BLaER1 treated with 17β-estradiol and CSF1 and Interleukin-3, amounts not matched to agents 10 nM and 100 nM (cell line): ENCODE measurements around the gene SEMA4D.

Experiments
- H3K27ac ChIP-seq, 11 experiments: shearing (Covaris generic); formaldehyde crosslinking; 2 replicates each; pipeline ENCODE4 v1.8.1; 2022
- H3K27me3 ChIP-seq, 11 experiments: shearing (Covaris generic); formaldehyde crosslinking; 2 replicates each; pipeline ENCODE4 v1.8.1; 2022
- H3K36me3 ChIP-seq, 11 experiments: shearing (Covaris generic); formaldehyde crosslinking; 2 replicates each; pipeline ENCODE4 v1.8.1; 2022
- H3K4me1 ChIP-seq, 10 experiments: shearing (Covaris generic); formaldehyde crosslinking; 2 replicates each; pipeline ENCODE4 v1.8.1; 2022
- H3K4me2 ChIP-seq, 11 experiments: shearing (Covaris generic); formaldehyde crosslinking; 2 replicates each; pipeline ENCODE4 v1.8.1; 2022
- H3K4me3 ChIP-seq, 10 experiments: shearing (Covaris generic); formaldehyde crosslinking; 2 replicates each; pipeline ENCODE4 v1.8.1; 2022
- H3K9ac ChIP-seq, 11 experiments: shearing (Covaris generic); formaldehyde crosslinking; 2 replicates each; pipeline ENCODE4 v1.8.1; 2022
- H3K9me3 ChIP-seq, 11 experiments: shearing (Covaris generic); formaldehyde crosslinking; replicated peaks in 1 of 11; 2 replicates each; pipeline ENCODE4 v1.8.1; 2022
- H4K20me1 ChIP-seq, 11 experiments: shearing (Covaris generic); formaldehyde crosslinking; 2 replicates each; pipeline ENCODE4 v1.8.1; 2022
- Cebpa-rat ChIP-seq, 11 experiments: shearing (Covaris generic); IDR thresholded peaks; 2 replicates each; pipeline ENCODE4 v1.8.1; 2022

SEMA4D gene

DNA sequence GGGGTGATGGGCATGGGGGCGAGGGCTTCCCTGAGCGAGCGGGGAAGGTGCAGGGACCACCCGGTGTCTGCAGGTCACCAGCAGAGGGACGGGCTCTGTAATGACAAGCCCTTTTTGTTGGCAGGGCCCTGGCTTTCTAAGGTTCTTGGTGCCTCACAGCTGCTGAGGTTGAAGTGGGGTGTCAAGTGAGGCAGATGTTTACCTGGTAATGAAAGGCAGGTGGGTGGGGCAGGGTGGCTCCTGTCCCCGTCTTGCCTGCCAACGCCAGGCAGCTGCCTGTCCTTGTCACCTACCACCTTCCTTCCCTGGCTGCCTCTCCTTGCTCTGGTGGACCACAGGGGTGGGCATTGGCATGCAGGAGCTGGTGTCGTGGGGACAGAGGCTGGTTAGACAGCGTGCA, 41.0 kb upstream of the SEMA4D start:
- Histone ChIP-seq H3K4me1 (peaks cover 33 to 51% (median 46%) of the 10 kb centered on the region in 10 experiments), H3K4me3 (no peak overlapping the region), H3K36me3 (no peaks in the 10 kb centered on the region), H3K27ac (no peak overlapping the region), H3K9me3 (no peaks in the 10 kb centered on the region), H4K20me1 (no peaks in the 10 kb centered on the region), H3K9ac (no peak overlapping the region), H3K27me3 (peaks cover 0 to 14% (median 0%) of the 10 kb centered on the region in 11 experiments; a peak in 2 of 22 replicates), H3K4me2 (no peak overlapping the region)
- TF ChIP-seq Cebpa-rat (IDR thresholded peaks at IDR 0.05): no peak

DNA sequence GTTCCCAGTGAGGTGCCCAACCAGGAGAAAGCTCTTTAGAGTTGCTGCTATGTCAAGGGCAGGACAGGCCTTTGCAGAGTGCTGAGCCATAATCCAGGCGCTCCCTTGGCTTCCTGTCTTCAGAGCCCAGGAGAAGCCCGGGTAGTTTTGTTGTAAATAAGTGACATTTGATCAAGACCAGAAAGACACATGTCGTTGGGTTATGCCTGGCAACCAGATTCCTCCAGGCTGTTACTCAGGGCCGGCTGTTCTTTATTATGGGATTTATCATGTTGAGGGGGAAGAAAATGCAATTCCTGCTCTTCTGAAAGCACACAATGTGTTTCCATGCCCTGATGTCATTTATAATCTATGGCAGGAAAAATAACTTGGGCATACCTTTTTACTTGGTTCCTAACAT, 39.3 kb upstream of the SEMA4D start:
- 0 out of 22 replicates have a peak overlapping the region, but pooled peaks of 1 of the 11 experiments have one; percentile 23 for H3K9ac ChIP-seq
- H3K27me3 ChIP-seq: peaks cover 0 to 3% (median 0%) of the 10 kb centered on the region in 11 experiments; a peak in 1 of 22 replicates
- H3K4me2 ChIP-seq: peak overlapping the region; percentile 16 to 72 (median 66)
- no peaks in the 10 kb centered on the region for H4K20me1 ChIP-seq
- TF ChIP-seq Cebpa-rat (IDR thresholded peaks at IDR 0.05): no peak
- H3K4me1 ChIP-seq: peaks cover 21 to 34% (median 30%) of the 10 kb centered on the region in 10 experiments
- H3K9me3 ChIP-seq: no peaks in the 10 kb centered on the region
- no peaks in the 10 kb centered on the region for H3K36me3 ChIP-seq
- peak overlapping the region in 8 of 11 experiments; percentile 20 to 64 (median 47); a peak in 12 of 22 replicates for H3K27ac ChIP-seq
- H3K4me3 ChIP-seq: no peak overlapping the region

DNA sequence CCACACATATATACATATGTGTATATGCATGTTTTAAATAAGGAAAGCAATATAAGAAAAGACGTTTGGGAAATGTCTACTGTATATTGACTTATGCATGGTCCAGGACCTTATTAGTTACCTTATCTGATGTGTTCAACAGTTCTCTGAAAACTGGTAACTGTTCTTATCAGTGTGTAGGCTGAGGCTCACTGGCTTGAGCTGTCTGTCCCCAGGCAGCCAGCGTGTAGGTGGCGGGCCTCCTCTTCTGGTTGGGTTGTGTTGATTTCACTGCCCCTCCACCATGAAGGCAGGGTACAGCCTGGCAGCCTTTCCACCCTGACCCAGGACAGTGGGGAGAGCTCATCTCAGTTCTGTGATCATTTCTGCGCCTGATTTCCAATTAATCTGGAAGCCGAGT, 38.7 kb upstream of the SEMA4D start:
- Histone ChIP-seq H3K4me3 (no peak overlapping the region), H3K27me3 (peaks cover 0 to 4% (median 0%) of the 10 kb centered on the region in 11 experiments; a peak in 1 of 22 replicates), H3K27ac (peak overlapping the region in 8 of 11 experiments; percentile 20 to 64 (median 47); a peak in 14 of 22 replicates), H3K36me3 (no peaks in the 10 kb centered on the region), H4K20me1 (no peaks in the 10 kb centered on the region), H3K4me1 (peaks cover 18 to 28% (median 24%) of the 10 kb centered on the region in 10 experiments), H3K9me3 (peaks cover 0 to 3% (median 1%) of the 10 kb centered on the region in 11 experiments; a peak in 6 of 22 replicates), H3K9ac (0 out of 22 replicates have a peak overlapping the region, but pooled peaks of 2 of the 11 experiments have one; percentile 17 to 23), H3K4me2 (peak overlapping the region; percentile 16 to 72 (median 66))
- TF ChIP-seq Cebpa-rat (IDR thresholded peaks at IDR 0.05): no peak

DNA sequence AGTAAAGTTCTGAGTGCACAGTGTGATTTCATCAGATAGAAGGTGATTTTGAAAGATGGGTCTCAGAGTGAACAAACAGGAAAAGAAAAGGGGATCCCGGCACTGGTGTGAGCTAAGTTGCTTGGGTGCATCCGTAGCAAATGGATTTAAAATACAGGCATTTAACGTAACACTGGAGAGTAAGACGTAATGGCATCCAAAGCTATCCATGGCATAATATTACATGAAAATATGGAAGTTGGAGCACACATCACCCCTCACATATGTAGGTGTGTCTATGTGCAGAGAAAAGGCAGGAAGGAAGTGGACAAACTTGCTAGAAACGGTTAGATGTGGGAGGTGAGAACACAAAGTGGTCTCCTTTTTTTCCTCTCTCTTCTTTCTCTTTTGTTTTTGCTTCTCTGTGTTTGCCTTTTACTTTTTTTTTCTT, 38.2 kb upstream of the SEMA4D start:
- H3K27ac ChIP-seq: peak overlapping the region in 6 of 11 experiments; percentile 39 to 64 (median 54); a peak in 9 of 22 replicates
- no peaks in the 10 kb centered on the region for H3K36me3 ChIP-seq
- peaks cover 0 to 7% (median 6%) of the 10 kb centered on the region in 11 experiments; a peak in 12 of 22 replicates for H3K9me3 ChIP-seq
- H3K4me2 ChIP-seq: peak overlapping the region; percentile 16 to 72 (median 66)
- H4K20me1 ChIP-seq: no peaks in the 10 kb centered on the region
- no peak for TF ChIP-seq Cebpa-rat (IDR thresholded peaks at IDR 0.05)
- H3K27me3 ChIP-seq: 0 out of 22 replicates have a peak, but pooled peaks cover 0 to 5% (median 0%) of the 10 kb centered on the region in 11 experiments
- peaks cover 15 to 24% (median 20%) of the 10 kb centered on the region in 10 experiments for H3K4me1 ChIP-seq
- no peak overlapping the region for H3K4me3 ChIP-seq
- H3K9ac ChIP-seq: no peak overlapping the region

DNA sequence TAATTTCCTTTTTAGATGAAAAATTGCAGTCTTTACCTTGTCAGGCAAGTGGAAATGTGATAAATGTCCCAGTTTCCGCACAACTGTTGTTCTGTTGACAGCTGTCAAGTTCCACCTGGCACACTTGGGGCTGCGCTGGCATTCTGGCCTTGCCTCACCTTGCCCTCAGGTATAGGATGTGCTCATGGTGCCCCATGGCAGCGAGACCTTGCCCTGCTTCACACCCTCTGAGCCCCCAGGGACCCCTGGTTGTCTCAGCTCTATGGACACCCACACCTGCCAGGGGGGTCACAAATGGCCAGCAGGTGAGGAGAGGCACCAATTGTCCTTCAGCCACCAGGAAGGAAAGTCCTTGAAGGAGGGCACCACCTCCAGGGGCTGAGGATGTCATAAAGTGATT, 37.5 kb upstream of the SEMA4D start:
- peak overlapping the region in 10 of 11 experiments; percentile 44 to 72 (median 66); a peak in 21 of 22 replicates for H3K4me2 ChIP-seq
- H4K20me1 ChIP-seq: no peaks in the 10 kb centered on the region
- H3K9ac ChIP-seq: no peak overlapping the region
- no peak for TF ChIP-seq Cebpa-rat (IDR thresholded peaks at IDR 0.05)
- H3K27me3 ChIP-seq: 0 out of 22 replicates have a peak, but pooled peaks cover 0 to 5% (median 0%) of the 10 kb centered on the region in 11 experiments
- H3K27ac ChIP-seq: peak overlapping the region in 8 of 11 experiments; percentile 13 to 64 (median 50); a peak in 13 of 22 replicates
- no peaks in the 10 kb centered on the region for H3K36me3 ChIP-seq
- no peak overlapping the region for H3K4me3 ChIP-seq
- H3K4me1 ChIP-seq: peaks cover 18 to 27% (median 19%) of the 10 kb centered on the region in 10 experiments
- H3K9me3 ChIP-seq: peaks cover 0 to 14% (median 13%) of the 10 kb centered on the region in 11 experiments; a peak in 17 of 22 replicates

DNA sequence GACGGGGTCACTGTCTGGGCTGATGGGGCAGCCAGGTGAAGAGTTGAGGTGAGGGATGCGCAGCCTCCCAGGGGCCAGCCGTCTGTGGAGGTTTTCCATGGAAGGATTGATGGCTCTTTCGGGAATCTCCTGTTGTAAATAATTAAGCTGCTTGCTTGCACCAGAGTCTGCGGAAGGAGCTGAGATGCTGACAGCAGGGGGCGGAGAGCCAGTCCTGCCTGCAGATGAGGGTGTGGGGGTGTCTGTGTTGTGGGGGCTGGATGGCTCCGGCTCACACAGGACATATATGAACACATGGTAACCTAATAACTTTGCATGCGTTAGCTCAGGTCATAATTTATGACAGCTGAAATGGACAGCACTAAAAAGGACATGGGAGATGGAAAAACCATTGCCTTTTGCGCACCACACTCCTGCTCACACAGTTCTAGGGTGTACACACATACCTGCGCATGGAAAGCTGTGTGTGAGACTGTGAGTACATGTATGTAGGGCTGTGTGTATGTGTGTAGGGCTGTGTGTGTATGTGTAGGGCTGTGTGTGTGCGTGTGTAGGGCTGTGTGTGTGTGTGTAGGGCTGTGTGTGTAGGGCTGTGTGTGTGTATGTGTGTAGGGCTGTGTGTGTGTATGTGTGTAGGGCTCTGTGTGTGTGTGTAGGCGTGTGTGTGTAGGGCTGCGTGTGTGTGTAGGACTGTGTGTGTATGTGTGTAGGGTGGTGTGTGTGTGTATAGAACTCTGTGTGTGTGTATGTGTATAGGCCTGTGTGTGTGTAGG, 36.8 kb upstream of the SEMA4D start:
- Histone ChIP-seq H3K4me1 (peaks cover 18 to 34% (median 21%) of the 10 kb centered on the region in 10 experiments), H3K36me3 (no peaks in the 10 kb centered on the region), H3K9me3 (peaks cover 0 to 17% (median 16%) of the 10 kb centered on the region in 11 experiments; a peak in 17 of 22 replicates), H3K4me3 (no peak overlapping the region), H3K27me3 (0 out of 22 replicates have a peak, but pooled peaks cover 0 to 5% (median 0%) of the 10 kb centered on the region in 11 experiments), H3K9ac (no peak overlapping the region), H3K4me2 (no peak overlapping the region), H4K20me1 (no peaks in the 10 kb centered on the region), H3K27ac (peak overlapping the region in 1 of 11 experiments; percentile 59; a peak in 1 of 22 replicates)
- TF ChIP-seq Cebpa-rat (IDR thresholded peaks at IDR 0.05): no peak

DNA sequence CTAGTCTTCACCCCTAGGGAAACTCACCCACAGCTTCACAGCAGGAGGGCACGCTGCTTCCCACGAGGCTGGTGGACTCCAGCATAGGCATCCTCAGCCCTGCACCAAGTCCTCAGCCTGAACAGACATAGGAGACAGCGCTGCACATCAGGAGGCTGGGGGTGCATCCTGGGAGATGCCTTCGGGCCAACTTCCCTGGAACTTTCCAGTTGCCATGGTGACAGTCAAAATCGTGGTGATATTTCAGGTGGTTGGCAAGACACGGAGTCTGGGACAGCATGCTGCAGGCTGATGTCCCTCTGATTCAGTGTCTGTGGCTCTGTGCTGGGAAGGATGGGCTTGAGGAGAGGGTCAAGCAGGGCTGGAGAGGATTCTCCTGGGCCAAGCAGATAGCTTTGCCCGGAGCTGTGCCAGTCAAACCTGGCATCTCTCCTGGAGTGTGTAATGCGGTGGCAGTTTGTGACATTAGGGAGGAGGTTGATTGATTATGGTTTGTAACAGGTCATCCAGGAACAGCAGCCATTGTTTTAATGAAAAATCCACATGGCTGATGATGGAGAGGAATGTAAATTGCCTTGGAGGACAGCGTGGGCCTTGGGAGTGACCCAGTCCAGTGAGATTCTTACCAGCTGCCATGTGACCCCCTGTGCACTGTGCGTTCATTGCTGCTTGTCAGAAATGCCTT, 35.6 kb upstream of the SEMA4D start:
- Histone ChIP-seq H3K27me3 (0 out of 22 replicates have a peak, but pooled peaks cover 0 to 5% (median 0%) of the 10 kb centered on the region in 11 experiments), H3K27ac (0 out of 22 replicates have a peak overlapping the region, but pooled peaks of 1 of the 11 experiments have one; percentile 2), H4K20me1 (no peaks in the 10 kb centered on the region), H3K36me3 (no peaks in the 10 kb centered on the region), H3K9ac (no peak overlapping the region), H3K4me2 (no peak overlapping the region), H3K4me1 (peaks cover 18 to 46% (median 26%) of the 10 kb centered on the region in 10 experiments), H3K9me3 (peaks cover 0 to 24% (median 18%) of the 10 kb centered on the region in 11 experiments; a peak in 18 of 22 replicates), H3K4me3 (no peak overlapping the region)
- no peak for TF ChIP-seq Cebpa-rat (IDR thresholded peaks at IDR 0.05)

DNA sequence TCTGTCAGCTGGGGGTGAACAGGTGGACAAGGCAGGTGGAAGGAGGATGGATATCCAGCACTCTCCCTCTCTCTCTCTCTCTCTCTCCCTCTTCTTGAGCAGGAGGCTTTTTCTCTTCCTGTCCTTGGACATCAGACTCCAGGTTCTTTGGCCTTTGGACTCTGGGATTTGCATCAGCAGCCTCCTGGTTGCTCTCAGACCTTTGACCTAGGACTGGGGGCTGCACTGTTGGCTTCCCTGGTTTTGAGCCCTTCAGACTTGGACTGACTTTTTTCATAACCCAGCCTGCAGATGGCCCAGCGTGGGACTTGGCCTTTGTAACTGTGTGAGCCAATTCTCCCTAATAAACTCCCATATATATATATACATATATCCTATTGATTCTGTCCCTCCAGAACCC, 35.0 kb upstream of the SEMA4D start:
- TF ChIP-seq Cebpa-rat (IDR thresholded peaks at IDR 0.05): no peak
- Histone ChIP-seq H3K4me2 (no peak overlapping the region), H3K27me3 (0 out of 22 replicates have a peak, but pooled peaks cover 0 to 5% (median 0%) of the 10 kb centered on the region in 11 experiments), H3K4me1 (peaks cover 18 to 52% (median 26%) of the 10 kb centered on the region in 10 experiments), H4K20me1 (no peaks in the 10 kb centered on the region), H3K9me3 (peaks cover 4 to 30% (median 24%) of the 10 kb centered on the region in 11 experiments; a peak in 20 of 22 replicates), H3K36me3 (no peaks in the 10 kb centered on the region), H3K27ac (no peak overlapping the region), H3K4me3 (no peak overlapping the region), H3K9ac (no peak overlapping the region)
